HTERT RPE-1 (cell line): ENCODE data around the gene VAMP4.

Experiments
- in situ Hi-C: fragments of 300-500 bp; cut with MboI; formaldehyde crosslinking; loops from 4 replicates; pipeline ENCODE4 v1.14.3; 2020; ENCODE audit warnings: low sequenced_read_pairs

VAMP4 gene, protein sequence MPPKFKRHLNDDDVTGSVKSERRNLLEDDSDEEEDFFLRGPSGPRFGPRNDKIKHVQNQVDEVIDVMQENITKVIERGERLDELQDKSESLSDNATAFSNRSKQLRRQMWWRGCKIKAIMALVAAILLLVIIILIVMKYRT

DNA sequence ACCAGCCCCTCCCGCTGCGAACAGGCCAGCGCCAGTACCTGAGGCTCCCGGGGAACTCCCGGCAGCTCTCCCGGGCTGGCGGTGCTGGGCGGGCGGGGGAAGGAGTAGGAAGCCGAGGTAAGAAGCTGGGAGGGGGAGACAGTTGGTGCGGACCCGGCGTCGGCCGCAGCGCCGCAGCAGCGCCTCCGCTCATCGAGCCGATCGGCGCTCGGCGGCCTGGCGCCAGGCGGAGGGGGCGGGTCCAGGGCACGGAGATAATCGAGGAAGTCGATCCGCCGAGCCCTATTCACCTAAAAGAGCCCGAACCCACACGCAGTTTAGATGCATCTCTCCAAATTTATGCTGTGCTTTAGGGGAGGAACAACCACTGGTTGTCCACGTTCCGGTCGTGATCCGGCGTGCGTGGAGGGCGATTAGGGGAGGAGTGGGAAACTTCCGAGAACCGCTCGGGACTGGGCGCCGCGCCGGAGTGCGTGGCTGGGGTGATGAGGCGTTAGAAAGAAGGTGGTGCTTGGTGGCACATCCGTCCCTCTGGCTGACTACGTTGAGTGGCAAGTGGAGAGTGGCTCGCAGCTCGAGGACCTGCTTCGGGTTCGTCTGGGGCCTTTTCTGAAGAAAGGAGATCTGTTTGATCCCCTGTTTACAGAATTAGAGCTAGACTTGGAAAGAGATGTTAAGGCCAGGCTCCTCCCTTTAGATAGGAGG, at the start of gene VAMP4:
Gene VAMP4, minus strand, starts transcription at position 194 of the 705 bp plus-strand sequence. CDS start 3,651 bp downstream, outside the sequence.
- in situ Hi-C loops: no loop called here

DNA sequence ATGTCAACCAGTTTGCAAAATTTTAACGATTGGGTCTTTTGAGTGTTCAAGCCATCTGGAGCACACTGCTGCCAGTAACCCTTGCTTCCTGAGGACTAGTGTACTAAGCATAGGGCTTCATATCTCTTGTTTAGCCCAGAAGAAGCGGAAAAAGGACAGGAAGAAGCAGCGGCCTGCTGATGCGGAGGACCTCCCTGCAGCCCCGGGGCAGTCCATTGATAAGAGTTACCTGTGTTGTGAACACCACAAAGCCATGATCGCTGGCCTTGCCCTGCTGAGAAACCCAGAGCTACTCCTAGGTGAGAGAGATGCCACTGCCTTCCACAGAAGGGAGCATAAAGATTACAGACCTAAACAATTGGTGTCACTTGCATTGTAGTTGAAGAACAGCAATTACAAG, 48.5 kb upstream of the VAMP4 start:
- in situ Hi-C loops: no loop called here

DNA sequence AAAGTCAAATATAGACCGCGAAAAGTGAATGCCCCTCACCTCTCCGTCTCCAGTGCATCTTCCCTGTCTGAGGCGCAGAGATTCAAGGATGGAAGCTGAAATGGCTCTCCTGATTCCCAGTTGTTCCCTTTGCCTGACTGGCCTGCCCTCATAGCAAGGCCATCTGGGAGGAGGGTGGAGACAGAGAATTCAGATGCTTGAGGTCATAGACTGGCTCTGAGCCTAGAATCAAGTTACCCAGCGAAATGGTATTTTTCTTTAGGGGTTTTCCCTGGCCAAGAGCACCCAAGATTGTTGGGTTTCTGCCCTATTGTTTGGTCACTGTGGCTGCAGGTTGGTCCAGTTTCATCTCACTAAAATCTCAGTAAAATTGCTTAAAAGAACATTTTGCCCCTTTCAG, 46.8 kb upstream of the VAMP4 start:
- in situ Hi-C loops: no loop called here

DNA sequence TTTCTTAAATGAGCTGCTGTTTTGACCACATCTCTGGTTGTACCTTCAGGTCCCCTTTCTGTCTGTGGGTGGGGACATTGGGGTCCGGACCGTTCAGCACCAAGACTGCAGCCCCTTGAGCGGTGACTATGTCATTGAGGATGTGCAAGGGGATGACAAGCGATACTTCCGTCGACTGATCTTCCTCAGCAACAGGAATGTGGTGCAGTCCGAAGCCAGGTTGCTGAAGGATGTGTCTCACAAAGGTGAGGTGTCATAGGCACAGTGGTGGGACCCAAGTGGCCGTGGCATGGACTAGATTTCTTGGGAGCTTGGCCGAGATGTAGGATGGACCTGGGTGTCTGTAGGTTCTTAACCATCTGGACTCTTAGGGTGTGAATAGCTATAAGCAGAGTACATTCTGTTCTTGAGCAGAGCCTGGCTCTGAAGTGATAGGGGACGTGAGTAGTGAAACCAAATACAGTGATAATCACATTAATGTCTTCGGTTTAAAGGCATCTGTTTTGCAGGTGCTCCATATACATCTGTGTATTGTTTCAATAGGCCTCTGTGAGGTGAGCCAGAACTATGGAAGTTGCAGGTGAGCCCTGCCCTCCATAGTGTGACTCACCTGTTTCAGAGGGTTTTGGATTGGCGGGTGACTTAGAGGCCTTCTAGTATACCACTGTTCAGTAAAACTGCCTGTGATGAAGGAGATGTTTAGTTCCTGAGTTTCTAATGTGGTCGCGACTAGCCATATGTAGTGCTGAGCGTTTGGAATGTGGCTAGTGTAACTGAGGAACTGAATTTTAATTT, 46.0 kb upstream of the VAMP4 start:
- in situ Hi-C loops: no loop called here

DNA sequence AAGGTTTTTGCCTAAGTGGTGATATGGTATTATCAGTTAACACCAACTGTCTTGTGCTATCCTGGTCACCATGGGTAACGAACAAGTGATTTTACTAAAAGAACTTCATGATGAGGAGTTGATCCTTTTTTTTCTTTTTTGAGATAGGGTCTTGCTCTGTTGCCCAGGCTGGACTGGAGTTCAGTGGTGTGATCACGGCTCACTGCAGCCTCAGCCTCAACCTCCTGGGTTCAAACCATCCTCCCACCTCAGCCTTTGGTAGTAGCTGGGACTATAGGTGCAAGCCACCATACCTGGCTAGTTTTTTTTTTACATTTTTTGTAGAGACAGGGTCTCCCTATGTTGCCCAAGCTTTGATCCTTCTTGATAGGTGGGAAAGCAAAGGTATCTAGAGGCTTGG, 44.7 kb upstream of the VAMP4 start:
- in situ Hi-C loops: no loop called here

DNA sequence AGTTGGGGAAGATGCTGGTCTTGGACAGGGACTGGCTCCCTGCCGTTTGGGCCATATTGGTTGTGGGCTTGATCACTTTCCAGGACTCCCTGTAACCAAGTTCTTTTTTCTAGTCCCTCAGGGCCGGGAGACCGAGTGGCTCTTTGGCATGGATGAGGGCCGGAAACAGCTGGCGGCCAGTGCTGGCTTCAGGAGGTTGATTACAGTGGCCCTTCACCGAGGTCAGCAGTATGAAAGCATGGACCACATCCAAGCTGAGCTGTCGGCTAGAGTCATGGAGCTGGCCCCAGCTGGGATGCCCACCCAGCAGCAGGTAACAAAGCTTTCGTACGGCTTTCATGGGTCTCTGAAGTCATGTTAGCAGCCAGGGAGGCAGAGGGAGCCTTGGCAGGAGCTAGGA, 43.9 kb upstream of the VAMP4 start:
- in situ Hi-C loops: no loop called here

DNA sequence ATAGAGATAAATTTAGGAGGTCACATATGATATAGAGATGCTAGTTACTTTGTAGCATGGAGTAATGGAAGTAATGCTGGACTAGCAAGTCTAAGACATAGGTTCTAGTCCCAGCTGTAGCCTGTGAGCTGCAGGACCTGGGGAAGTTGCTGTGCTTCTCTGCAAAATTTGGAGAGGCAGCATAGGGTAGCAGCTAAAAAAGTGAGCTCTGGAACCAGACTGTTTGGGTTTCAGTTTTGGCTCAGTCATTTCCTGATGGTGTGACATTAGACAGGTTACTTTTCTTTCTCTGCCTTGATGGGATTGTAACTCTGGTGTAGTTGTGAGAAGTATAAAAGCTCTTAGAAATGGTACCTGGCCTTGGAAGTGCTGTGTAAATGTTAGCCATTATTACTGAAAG, 42.9 kb upstream of the VAMP4 start:
- in situ Hi-C loops: no loop called here

DNA sequence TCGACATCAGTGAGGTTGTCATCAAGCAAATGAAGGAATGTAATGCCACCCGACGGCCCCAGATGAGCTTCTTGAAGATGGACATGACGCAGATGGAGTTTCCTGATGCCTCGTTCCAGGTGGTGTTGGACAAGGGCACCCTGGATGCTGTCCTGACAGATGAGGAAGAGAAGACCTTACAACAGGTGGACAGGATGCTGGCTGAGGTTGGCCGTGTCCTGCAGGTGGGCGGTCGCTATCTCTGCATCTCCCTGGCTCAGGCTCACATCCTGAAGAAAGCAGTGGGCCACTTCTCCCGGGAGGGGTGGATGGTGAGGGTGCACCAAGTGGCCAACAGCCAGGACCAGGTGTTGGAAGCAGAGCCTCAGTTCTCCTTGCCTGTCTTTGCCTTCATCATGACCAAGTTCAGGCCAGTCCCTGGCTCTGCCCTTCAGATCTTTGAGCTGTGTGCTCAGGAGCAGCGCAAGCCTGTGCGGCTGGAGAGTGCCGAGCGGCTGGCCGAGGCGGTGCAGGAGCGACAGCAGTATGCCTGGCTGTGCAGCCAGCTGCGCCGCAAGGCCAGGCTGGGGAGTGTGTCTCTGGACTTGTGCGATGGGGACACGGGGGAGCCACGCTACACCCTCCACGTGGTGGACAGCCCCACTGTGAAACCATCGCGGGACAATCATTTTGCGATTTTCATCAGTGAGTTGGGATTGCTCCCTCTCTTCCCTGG, 42.1 kb upstream of the VAMP4 start:
- in situ Hi-C loops: no loop called here

DNA sequence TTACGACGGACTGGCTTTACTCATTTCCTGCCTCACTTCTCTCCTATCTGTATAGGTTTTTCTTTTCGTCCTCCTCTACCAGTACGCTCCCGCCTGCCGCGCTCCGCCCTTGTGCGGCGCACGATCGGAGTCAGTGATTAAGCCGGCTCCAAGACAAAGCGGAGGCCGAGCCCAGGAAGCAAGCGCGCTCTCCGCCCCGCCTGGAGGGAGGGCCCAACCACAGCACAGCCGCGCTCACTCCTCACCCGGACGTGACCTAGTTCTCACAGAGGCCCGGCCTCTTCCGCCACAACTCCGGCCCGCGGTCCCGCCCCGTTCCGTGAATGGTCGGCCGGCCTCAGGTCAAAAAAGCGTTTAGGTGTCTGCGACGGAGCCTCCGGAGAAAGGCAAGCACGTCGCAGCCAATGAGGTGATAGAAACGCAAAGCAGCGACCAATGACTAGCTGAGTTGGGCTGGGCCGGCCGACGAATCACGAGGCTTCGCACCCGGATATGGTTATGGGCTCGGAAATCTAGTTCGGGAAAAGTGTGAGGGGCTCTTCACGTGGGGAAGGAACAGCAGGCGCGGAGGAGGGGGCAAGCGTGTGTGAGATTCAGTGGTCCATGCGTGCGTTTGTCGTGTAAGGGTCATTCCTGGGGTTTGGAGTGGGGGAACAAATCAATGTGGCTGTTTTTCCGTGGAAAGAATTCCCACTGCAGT, 39.5 kb upstream of the VAMP4 start, which contains the start of gene METTL13:
Gene METTL13, plus strand, starts transcription at position 485 of the 700 bp plus-strand sequence. CDS start 308 bp downstream, outside the sequence.
- in situ Hi-C loops: no loop called here

DNA sequence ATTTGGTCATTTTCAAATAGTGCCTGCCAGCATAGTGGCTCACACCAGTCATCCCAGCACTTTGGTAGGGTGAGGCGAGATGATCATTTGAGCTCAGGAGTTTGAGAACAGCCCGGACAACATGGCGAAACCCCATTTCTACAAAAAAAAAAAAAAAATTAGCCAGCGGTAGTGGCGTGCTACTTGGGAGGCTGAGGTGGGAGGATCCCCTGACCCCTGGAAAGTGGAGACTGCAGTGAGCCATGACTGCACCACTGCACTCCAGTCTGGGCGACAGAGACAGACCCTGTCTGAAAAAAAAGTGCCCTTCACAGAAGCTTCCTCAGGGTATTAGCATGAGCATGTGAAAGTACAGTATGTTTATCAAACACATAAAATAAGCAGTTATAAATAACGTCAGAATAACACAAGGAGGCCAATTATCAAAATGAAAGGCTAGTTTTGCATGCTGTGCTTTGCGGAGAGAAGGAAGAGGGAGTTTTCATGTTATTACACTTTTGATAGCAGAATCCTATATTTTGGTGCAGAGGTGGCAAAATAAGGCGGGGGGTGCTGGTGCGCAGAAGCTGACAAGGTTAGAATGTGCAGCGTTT, 38.8 kb upstream of the VAMP4 start:
- in situ Hi-C loops: no loop called here

DNA sequence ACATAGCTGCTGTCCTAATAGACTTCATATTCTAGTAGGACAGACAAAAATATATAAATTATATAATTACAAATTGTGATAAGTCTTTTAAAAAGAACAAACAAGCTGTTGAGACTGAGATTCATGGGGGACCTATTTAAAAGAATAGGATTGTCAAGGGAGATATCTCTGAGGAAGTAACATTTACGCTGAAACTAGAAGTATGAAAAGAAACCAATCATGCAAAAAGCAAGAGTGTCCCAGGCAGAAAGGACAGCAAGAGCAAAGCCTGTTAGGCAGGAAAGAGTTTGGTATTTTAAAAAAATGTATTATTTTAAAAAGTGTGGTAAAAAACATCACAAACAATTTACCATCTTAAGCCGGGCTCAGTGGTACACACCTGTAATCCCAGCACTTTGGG, 30.4 kb upstream of the VAMP4 start:
- in situ Hi-C loops: no loop called here

DNA sequence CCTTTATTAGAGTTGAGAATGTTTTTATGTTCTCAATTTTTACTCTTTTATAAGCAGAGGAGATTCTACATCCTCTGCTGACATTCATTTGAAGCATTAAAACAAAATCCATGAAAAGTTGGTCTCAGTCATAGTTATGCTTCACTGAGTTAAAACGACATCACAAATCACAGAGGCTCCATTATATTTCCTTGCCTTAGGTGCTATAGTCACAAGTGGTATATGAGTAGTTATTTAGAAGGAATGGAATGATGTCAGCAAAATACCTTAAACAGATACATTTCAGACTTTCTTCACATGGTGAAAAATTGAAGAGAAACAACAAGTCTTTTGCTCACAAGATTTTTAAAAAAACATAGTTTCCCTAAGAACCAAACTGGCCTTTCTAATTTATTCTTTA, 27.9 kb upstream of the VAMP4 start:
- in situ Hi-C loops: no loop called here

DNA sequence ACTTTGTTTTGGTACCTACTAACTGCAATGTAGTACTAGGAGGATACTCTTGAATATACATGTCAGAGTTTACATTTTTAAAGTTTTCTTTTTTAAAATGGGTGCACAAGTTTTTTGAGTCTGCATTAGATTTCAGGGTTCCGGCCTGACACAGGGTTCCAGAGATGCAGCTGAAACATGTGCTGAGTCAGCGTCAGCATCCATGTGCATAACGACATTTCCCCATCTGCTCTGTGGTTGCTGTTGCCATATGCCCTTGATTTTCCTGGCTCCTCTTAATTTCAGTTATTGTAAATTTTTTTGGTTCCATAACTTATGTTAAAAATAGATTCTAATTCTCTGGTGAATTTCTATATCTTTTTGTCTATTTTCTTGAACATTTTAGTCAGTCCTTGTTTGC, 27.3 kb upstream of the VAMP4 start:
- in situ Hi-C loops: no loop called here

DNA sequence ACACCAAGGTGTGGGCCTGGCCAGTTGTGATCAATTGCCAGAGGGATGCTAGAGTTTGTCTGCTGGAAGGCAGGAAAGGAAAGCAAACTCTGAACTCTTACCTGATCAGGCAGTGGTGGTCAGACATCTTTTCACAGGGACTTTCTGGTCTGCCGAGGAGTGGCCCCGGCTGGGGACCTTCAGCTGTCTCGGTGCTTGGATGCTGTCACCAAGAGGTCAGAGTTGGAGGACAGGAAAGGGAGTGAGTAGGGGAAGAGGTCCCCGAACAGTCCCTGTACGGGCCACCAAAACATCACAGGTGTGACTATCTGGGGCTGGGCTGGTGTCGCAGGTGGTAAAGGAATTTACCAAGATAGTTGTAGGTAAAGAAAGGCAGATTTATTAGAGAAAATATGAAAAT, 21.9 kb upstream of the VAMP4 start:
- in situ Hi-C loops: no loop called here

DNA sequence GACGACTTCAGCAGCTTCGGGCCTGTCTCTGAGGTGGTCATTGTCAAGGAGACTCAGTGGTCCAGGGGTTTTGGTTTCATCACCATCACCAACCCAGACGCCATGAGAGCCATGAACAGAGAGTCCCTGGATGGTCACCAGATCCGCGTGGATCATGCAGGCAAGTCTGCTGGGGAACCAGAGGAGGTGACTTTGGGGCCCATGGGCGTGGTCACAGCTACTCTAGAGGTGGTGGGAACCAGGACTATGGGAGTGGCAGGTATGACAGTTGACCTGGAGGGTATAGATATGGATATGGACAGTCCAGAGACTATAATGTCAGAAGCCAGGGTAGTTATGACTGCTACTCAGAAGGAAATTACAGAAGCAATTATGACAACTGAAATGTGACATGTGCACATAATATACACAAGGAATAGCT, 20.3 kb upstream of the VAMP4 start:
- in situ Hi-C loops: no loop called here

DNA sequence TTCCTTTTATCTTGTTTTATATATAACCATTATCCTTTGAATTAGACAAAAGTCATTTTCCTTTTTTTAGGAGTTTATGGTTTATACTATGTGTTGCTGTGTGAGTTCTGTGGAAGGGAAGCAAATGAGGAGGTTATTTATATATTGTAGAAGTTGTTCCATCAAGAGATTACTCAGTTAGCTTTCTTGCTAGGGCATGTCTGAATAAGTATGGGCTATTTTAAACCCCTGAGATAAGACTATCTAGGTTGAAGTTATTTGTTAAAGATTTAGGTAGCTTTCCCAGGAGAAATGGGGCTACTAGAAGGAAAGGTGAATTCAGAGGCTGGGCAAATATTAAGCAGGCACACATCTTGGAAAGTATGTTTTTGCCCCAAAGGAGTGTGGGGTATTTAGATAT, 16.1 kb upstream of the VAMP4 start:
- in situ Hi-C loops: no loop called here

DNA sequence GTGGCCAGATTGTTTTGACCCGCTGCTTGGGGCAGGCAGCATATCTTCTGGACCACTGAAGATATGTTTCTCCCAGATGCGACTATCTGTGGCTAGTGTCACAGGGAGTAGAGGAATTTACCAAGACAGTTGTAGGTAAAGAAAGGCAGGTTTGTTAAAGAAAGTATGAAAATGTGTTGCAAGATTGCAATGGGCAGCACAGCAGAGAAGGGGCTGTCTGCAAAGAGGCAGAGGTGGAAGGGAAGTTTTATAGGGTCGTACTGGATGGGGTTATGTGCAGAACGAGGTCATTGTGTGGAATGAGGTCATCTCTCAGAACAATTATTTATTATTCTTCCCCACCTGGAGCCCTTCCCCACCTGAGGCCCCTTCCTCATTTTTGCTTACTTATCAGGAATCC, 15.0 kb upstream of the VAMP4 start:
- in situ Hi-C loops: no loop called here

DNA sequence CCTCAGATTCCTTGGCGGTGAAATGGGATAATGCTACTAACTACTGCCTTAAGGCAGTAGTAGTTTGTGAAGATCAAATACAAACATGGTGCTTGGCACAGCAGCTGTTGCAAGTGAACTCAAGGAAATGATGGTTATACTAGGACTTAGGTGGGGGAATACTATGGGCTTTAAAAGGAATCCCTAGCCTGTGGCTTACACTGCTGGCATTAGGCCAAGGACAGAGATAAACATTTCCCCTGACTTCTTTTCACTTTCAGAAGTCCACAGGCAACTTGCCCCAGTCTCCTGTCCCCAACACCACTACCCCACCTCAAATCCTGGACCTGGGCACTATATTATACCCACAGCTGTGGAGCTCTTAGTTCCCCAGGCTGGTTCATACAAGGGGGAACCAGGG, 13.1 kb upstream of the VAMP4 start:
- in situ Hi-C loops: no loop called here

DNA sequence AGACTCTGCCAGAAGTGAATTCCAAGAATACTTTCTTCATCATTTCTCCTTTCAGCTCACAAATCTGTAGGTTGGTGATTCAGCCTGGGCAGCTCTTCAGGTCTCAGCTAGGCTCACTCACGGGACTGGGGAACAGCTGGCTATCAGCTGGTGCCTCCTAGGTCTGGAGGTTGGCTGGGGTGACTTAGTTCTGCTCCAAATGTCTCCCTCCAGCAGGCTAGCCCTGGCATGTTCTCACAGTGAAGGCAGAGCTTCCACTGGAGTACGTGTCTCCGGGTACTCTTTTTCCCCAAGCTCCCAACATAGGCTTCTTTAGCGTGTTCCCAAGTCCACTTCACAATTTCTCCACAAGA, 12.5 kb upstream of the VAMP4 start:
- in situ Hi-C loops: no loop called here

DNA sequence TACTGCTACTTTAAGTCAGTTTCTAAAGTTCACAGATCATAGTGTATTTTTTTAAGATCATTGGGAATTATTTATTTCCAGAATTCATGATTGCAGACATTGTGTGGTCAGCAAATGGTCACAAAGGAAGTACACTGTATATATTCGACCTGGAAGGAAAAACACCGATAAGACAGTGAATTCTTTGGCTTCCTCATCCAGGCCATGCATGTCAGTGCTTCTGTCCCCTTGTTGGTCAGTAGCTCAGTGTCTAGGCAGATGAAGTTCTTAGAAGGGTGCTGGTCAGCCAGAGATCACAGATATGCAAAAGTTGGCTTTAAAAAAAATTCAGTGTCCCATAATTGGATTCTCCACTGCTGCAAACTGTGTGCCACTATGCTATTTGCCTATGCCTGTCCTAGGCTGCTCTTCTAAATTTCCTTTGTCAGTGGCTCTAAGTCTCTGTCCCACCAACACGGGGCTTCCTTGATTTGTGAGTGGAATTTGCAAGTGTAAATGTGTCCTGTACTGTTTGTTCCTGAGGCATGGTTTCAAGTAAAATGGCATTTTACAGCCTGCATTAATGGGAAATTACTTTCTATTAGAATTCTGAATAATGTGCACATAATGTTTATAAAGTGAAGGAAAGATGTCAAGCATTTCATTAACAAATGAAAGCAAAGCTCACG, 12.0 kb upstream of the VAMP4 start:
- in situ Hi-C loops: no loop called here
